CD4-positive, alpha-beta T cell (primary cell): ENCODE results near the gene CTTNBP2. TPM values are rescaled to one million over a fixed set of nuclear protein-coding genes. Genes with fewer than 3 reads are reported as not detected.

Experiments
- ATAC-seq: fragments of 200-7000 bp; cut with Tn5 transposase; one replicate; pipeline ENCODE4 v1.10.0; 2022; ENCODE audit warnings: mild to moderate bottlenecking; ENCODE audit not compliant: poor library complexity
- CTCF ChIA-PET: fragments of 350-600 bp; sonication (Branson Sonifier 250); formaldehyde crosslinking; loops from one replicate; lab custom pipeline; 2021; ENCODE audit warnings: antibody characterized with exemption, inconsistent platforms; lab: Charles Lee
- POLR2A ChIA-PET: fragments of 350-600 bp; sonication (Branson Sonifier 250); formaldehyde crosslinking; loops from one replicate; lab custom pipeline; 2021; ENCODE audit warnings: antibody characterized with exemption, inconsistent platforms; lab: Charles Lee
- DNase-seq, 14 experiments: peaks; one replicate each; pipeline ENCODE4 v3.0.0-alpha.2; 2013 to 2020; ENCODE audit warnings: mixed read lengths in 2 of 14
- H3K27ac ChIP-seq, 2 donors: one replicate each; pipeline versions ENCODE4 v1.5.1 to v1.7.0; 2013; ENCODE audit warnings: low read length in 2 of 2, low read depth in 1 of 2, mild to moderate bottlenecking in 1 of 2
- H3K27me3 ChIP-seq, 2 experiments: 1 replicate in 1 of 2; 2 replicates in 1 of 2; pipeline versions ENCODE4 v1.6.1 to v1.7.0; 2013; ENCODE audit warnings: low read length in 2 of 2, control low read depth in 1 of 2, mild to moderate bottlenecking in 1 of 2, moderate library complexity in 1 of 2; ENCODE audit not compliant: insufficient read depth in 2 of 2, control insufficient read depth in 1 of 2
- H3K36me3 ChIP-seq: one replicate; pipeline ENCODE4 v1.6.1; 2013; ENCODE audit warnings: low read length, control low read depth; ENCODE audit not compliant: insufficient read depth
- H3K4me1 ChIP-seq: one replicate; pipeline ENCODE4 v1.6.1; 2013; ENCODE audit warnings: low read length, control low read depth; ENCODE audit not compliant: insufficient read depth
- H3K4me3 ChIP-seq: one replicate; pipeline ENCODE4 v1.5.1; 2013; ENCODE audit warnings: mild to moderate bottlenecking, low read length, moderate library complexity
- H3K9me3 ChIP-seq, 2 experiments: 1 replicate in 1 of 2; 2 replicates in 1 of 2; pipeline versions ENCODE4 v1.6.1 to v1.7.0; 2013; ENCODE audit warnings: low read length in 2 of 2, mild to moderate bottlenecking in 2 of 2, control low read depth in 1 of 2, moderate library complexity in 1 of 2; ENCODE audit not compliant: control insufficient read depth in 1 of 2, insufficient read depth in 1 of 2
- H3K27ac Mint-ChIP-seq: one replicate; pipeline ENCODE4 v1.8.0; 2020; ENCODE audit warnings: mixed read lengths
- H3K27me3 Mint-ChIP-seq: one replicate; pipeline ENCODE4 v1.8.0; 2021; ENCODE audit warnings: mixed read lengths
- H3K36me3 Mint-ChIP-seq: one replicate; pipeline ENCODE4 v1.8.0; 2021; ENCODE audit warnings: low read depth, mixed read lengths
- H3K4me1 Mint-ChIP-seq: one replicate; pipeline ENCODE4 v1.8.0; 2021; ENCODE audit warnings: low read depth, mixed read lengths
- H3K4me3 Mint-ChIP-seq: one replicate; pipeline ENCODE4 v1.8.0; 2020; ENCODE audit warnings: mild to moderate bottlenecking, mixed read lengths
- H3K9me3 Mint-ChIP-seq: one replicate; pipeline ENCODE4 v1.8.0; 2020; ENCODE audit warnings: mixed read lengths
- intact Hi-C, 2 experiments: fragments of 100-400 bp; cut with DNase I in 1 of 2; cut with micrococcal nuclease in 1 of 2; formaldehyde crosslinking; loops; one replicate each; pipeline versions ENCODE4 v1.15.1 to v1.9.0; 2023 to 2025; cut with DNase I, micrococcal nuclease
- total RNA-seq, 174 experiments: library from RNA in 2 of 174; stranded (reverse) in 2 of 174; gene quantifications; one replicate each; pipeline ENCODE4 v1.2.3 and lab custom pipeline; 2021 to 2026
- TF ChIP-seq, protein P1 (sequence below): fragments of 200-600 bp; IDR thresholded peaks from one replicate; pipeline ENCODE4 v1.8.0; 2022; ENCODE audit warnings: antibody characterized with exemption, mild to moderate bottlenecking

CTTNBP2 gene
- total RNA-seq, 2 experiments from 2014 or later, result not detected

DNA sequence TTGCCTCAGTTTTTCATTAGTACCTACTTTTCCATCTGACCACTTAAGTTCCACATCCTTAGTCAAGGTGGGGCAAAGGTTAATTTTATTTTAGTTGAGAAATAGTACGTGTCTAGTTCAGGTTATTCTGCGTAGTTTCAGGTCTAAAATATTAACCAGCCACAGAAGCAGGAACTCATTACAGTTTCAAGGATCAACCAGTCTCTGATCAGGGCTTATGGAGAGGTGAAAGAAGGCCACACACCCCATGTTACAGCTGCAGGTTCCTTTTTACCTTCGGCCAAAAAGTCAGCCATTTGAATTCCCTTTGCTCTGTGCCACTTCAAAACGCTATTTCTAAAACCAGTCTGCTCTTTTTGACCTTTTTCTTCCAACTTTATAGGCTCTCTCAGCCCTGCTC lies 134.2 kb downstream of the CTTNBP2 start:
- TF ChIP-seq, protein P1, sequence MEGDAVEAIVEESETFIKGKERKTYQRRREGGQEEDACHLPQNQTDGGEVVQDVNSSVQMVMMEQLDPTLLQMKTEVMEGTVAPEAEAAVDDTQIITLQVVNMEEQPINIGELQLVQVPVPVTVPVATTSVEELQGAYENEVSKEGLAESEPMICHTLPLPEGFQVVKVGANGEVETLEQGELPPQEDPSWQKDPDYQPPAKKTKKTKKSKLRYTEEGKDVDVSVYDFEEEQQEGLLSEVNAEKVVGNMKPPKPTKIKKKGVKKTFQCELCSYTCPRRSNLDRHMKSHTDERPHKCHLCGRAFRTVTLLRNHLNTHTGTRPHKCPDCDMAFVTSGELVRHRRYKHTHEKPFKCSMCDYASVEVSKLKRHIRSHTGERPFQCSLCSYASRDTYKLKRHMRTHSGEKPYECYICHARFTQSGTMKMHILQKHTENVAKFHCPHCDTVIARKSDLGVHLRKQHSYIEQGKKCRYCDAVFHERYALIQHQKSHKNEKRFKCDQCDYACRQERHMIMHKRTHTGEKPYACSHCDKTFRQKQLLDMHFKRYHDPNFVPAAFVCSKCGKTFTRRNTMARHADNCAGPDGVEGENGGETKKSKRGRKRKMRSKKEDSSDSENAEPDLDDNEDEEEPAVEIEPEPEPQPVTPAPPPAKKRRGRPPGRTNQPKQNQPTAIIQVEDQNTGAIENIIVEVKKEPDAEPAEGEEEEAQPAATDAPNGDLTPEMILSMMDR, result no peak
- POLR2A ChIA-PET, result no interaction called here
- Mint-ChIP-seq H3K36me3 (no peaks in the 10 kb centered on the region), H3K27me3 (peaks cover 5% of the 10 kb centered on the region), H3K27ac (no peak overlapping the region), H3K4me3 (no peak overlapping the region), H3K9me3 (no peaks in the 10 kb centered on the region), H3K4me1 (no peaks in the 10 kb centered on the region)
- Histone ChIP-seq H3K9me3 (peaks cover 0 to 3% of the 10 kb centered on the region in 2 experiments), H3K4me1 (no peaks in the 10 kb centered on the region), H3K36me3 (no peaks in the 10 kb centered on the region), H3K27me3 (no peaks in the 10 kb centered on the region), H3K27ac (no peak overlapping the region), H3K4me3 (no peak overlapping the region)
- intact Hi-C loops, result no loop called here
- no peak for ATAC-seq
- CTCF ChIA-PET, result no interaction called here
- DNase-seq, result no peak

DNA sequence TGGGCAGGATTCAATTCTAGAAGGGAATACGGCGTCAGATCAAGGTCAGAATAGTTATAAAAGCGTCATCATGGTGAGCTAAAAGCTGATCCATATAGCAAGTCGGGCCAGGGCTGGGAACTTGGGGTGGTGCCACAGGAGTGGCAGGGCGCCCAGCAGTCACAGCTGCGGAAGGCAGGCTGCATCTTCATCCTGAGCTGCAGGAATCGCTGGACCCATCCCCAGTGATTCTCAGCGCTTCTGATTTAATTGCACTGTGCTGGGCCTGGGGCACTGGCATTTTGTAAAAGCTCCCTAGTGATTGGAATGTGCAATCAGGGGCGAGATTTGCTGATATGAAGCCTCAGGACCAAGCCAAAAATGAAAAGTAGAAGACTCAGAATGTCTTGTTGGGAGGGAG lies 135.3 kb downstream of the CTTNBP2 start:
- H3K27ac ChIP-seq, result no peak overlapping the region
- no peaks in the 10 kb centered on the region for H3K36me3 ChIP-seq
- POLR2A ChIA-PET, result no interaction called here
- Mint-ChIP-seq H3K36me3 (no peaks in the 10 kb centered on the region), H3K9me3 (no peaks in the 10 kb centered on the region), H3K4me1 (no peaks in the 10 kb centered on the region), H3K27ac (no peak overlapping the region), H3K27me3 (peaks cover 1% of the 10 kb centered on the region), H3K4me3 (no peak overlapping the region)
- CTCF ChIA-PET, result no interaction called here
- TF ChIP-seq, protein P1, result no peak
- no peaks in the 10 kb centered on the region for H3K4me1 ChIP-seq
- intact Hi-C loops, result no loop called here
- DNase-seq (no peak), ATAC-seq (no peak)
- H3K27me3 ChIP-seq, result no peaks in the 10 kb centered on the region
- no peak overlapping the region for H3K4me3 ChIP-seq
- H3K9me3 ChIP-seq, result peaks cover 0 to 3% of the 10 kb centered on the region in 2 experiments

DNA sequence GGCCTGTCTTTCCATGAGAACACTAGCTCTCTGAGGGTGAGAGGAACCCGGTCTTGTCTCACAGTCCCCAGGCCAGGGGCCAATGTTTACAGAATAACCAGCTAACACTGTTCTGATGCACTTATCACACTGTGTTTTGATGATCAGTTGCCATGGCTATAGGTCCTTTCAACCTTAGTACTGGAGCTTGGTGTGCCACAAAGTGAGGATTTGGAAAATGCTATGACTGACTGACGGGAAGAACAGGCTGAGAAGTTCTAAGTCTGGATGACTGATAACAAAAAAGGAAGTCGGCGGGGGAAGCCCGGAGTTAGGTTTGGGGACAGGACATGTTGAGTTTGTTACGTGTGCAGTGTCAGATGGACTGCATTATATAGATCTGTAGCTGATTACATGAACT lies 141.8 kb downstream of the CTTNBP2 start:
- H3K4me1 Mint-ChIP-seq, result no peaks in the 10 kb centered on the region
- ChIA-PET POLR2A (no interaction called here), CTCF (interaction anchor here (1.2 kb wide), 1 partner anchor 8 kb away, joined by 3 read pairs; no protein-coding TSS in a partner anchor)
- H3K9me3 Mint-ChIP-seq, result no peaks in the 10 kb centered on the region
- ATAC-seq (no peak), DNase-seq (peak in 2 of 14 experiments; percentile 7 to 9)
- no peaks in the 10 kb centered on the region for H3K36me3 ChIP-seq
- H3K27me3 ChIP-seq, result peaks cover 0 to 3% of the 10 kb centered on the region in 2 experiments
- no peak overlapping the region for H3K27ac Mint-ChIP-seq
- TF ChIP-seq, protein P1, result no peak
- peaks cover 20% of the 10 kb centered on the region for H3K27me3 Mint-ChIP-seq
- H3K36me3 Mint-ChIP-seq, result no peaks in the 10 kb centered on the region
- no peak overlapping the region for H3K4me3 ChIP-seq
- H3K27ac ChIP-seq, result no peak overlapping the region
- H3K4me1 ChIP-seq, result no peaks in the 10 kb centered on the region
- H3K9me3 ChIP-seq, result peaks cover 0 to 3% of the 10 kb centered on the region in 2 experiments
- intact Hi-C loops, result no loop called here
- H3K4me3 Mint-ChIP-seq, result no peak overlapping the region
